PC-9 (cell line): ENCODE measurements around the gene C17orf113. TPM values are rescaled to one million over a fixed set of nuclear protein-coding genes. Genes with fewer than 3 reads are reported as not detected.

ENCODE experiments used
- BruUV-seq: library from RNA; stranded (reverse); fragments of 400-500 nt; replicated peaks from 2 replicates; lab custom pipeline; 2021; lab: Mats Ljungman, UMichigan
- CTCF ChIA-PET: fragments of 300-600 bp; sonication (Branson Sonifier 250); formaldehyde crosslinking; loops from one replicate; lab custom pipeline; 2022; ENCODE audit warnings: antibody characterized with exemption; lab: Charles Lee
- POLR2A ChIA-PET: fragments of 300-600 bp; sonication (Branson Sonifier 250); formaldehyde crosslinking; loops from one replicate; lab custom pipeline; 2022; ENCODE audit warnings: antibody characterized with exemption; ENCODE audit not compliant: unreplicated experiment; lab: Charles Lee
- DNase-seq, 2 experiments: peaks; one replicate each; pipeline versions ENCODE4 v3.0.0 to v3.0.0-alpha.2; 2015 to 2022; ENCODE audit warnings: mixed read lengths in 1 of 2
- H2AFZ ChIP-seq: fragments of 200-600 bp; sonication (generic); 2 replicates; pipeline ENCODE4 v1.8.1; 2017; ENCODE audit warnings: antibody characterized with exemption
- H3F3A ChIP-seq: fragments of 200-600 bp; sonication (generic); 2 replicates; pipeline ENCODE4 v1.8.1; 2017; ENCODE audit warnings: antibody characterized with exemption, mild to moderate bottlenecking, low read depth; ENCODE audit not compliant: insufficient read depth
- H3K27ac ChIP-seq: fragments of 200-600 bp; sonication (generic); 2 replicates; pipeline ENCODE4 v1.6.1; 2016; ENCODE audit warnings: mixed run types
- H3K27me3 ChIP-seq: fragments of 200-600 bp; sonication (generic); 2 replicates; pipeline ENCODE4 v1.6.1; 2016; ENCODE audit warnings: low read depth, mixed run types; ENCODE audit not compliant: insufficient read depth
- H3K36me3 ChIP-seq: fragments of 200-600 bp; sonication (generic); 2 replicates; pipeline ENCODE4 v1.6.1; 2016; ENCODE audit warnings: low read depth, mixed run types
- H3K4me1 ChIP-seq: fragments of 200-600 bp; sonication (generic); replicated peaks from 2 replicates; pipeline ENCODE4 v1.6.1; 2016; ENCODE audit warnings: mixed run types; ENCODE audit not compliant: insufficient read depth
- H3K4me2 ChIP-seq: fragments of 200-600 bp; sonication (generic); 2 replicates; pipeline ENCODE4 v1.6.1; 2017; ENCODE audit warnings: mixed run types
- H3K4me3 ChIP-seq: fragments of 200-600 bp; sonication (generic); 2 replicates; pipeline ENCODE4 v1.6.1; 2016; ENCODE audit warnings: mixed run types
- H3K79me2 ChIP-seq: fragments of 200-600 bp; sonication (generic); 2 replicates; pipeline ENCODE4 v1.6.1; 2017; ENCODE audit warnings: low read depth, mixed run types
- H3K9me2 ChIP-seq: fragments of 200-600 bp; sonication (generic); 2 replicates; pipeline ENCODE4 v1.8.1; 2017; ENCODE audit warnings: mild to moderate bottlenecking; ENCODE audit not compliant: insufficient read depth
- H3K9me3 ChIP-seq: fragments of 200-600 bp; sonication (generic); 2 replicates; pipeline ENCODE4 v1.8.1; 2016; ENCODE audit warnings: low read depth; ENCODE audit not compliant: insufficient read depth
- H4K20me1 ChIP-seq: fragments of 200-600 bp; sonication (generic); 2 replicates; pipeline ENCODE4 v1.8.1; 2017; ENCODE audit not compliant: insufficient read depth
- CTCF ChIP-seq: fragments of 200-600 bp; sonication (generic); conservative IDR thresholded peaks from 2 replicates; pipeline ENCODE4 v1.6.1; 2017; ENCODE audit warnings: mixed run types, antibody characterized with exemption, mild to moderate bottlenecking, moderate library complexity
- EZH2 ChIP-seq: fragments of 200-600 bp; sonication (generic); IDR thresholded peaks from 2 replicates; pipeline ENCODE4 v1.8.0; 2017; ENCODE audit warnings: antibody characterized with exemption, low read depth
- intact Hi-C: fragments of 100-400 bp; cut with micrococcal nuclease; formaldehyde crosslinking; loops from one replicate; pipeline ENCODE4 v1.10.0; 2022; ENCODE audit not compliant: unreplicated experiment
- total RNA-seq: library from RNA; stranded (reverse); gene quantifications from 2 replicates; pipeline ENCODE4 v1.2.3, GENCODE V29; 2021

Gene C17orf113
- total RNA-seq, 1 experiment from 2014 or later, result 3.4 TPM

- ChIA-PET CTCF (no interaction called here), POLR2A (no interaction called here)
- Histone ChIP-seq H3F3A (no peaks in the 10 kb centered on the region), H3K9me3 (no peaks in the 10 kb centered on the region), H3K4me3 (no peak overlapping the region), H3K79me2 (no peaks in the 10 kb centered on the region), H3K36me3 (no peaks in the 10 kb centered on the region), H4K20me1 (no peaks in the 10 kb centered on the region), H3K27me3 (0 out of 2 replicates have a peak, but pooled peaks cover 2% of the 10 kb centered on the region), H3K9me2 (no peaks in the 10 kb centered on the region), H2AFZ (no peak overlapping the region), H3K4me2 (no peak overlapping the region), H3K4me1 (no peaks in the 10 kb centered on the region), H3K27ac (no peak overlapping the region)
- TF ChIP-seq EZH2 (no peak), CTCF (no peak)
- no peak for DNase-seq
- no TSS peak for BruUV-seq
- intact Hi-C loops, result no loop called here
These were observed 9.8 kb upstream of the C17orf113 start for GRCh38 chr17:42060231-42060630.

GRCh38 chr17:42059815-42060214, 9.4 kb upstream of the C17orf113 start:
- no peak for DNase-seq
- Histone ChIP-seq H3K27ac (no peak overlapping the region), H3K79me2 (no peaks in the 10 kb centered on the region), H3F3A (no peaks in the 10 kb centered on the region), H4K20me1 (no peaks in the 10 kb centered on the region), H3K9me3 (no peaks in the 10 kb centered on the region), H3K4me2 (no peak overlapping the region), H3K27me3 (0 out of 2 replicates have a peak, but pooled peaks cover 6% of the 10 kb centered on the region), H3K36me3 (no peaks in the 10 kb centered on the region), H3K9me2 (no peaks in the 10 kb centered on the region), H3K4me3 (no peak overlapping the region), H3K4me1 (no peaks in the 10 kb centered on the region), H2AFZ (no peak overlapping the region)
- intact Hi-C loops, result no loop called here
- no TSS peak for BruUV-seq
- CTCF ChIA-PET, result no interaction called here
- POLR2A ChIA-PET, result no interaction called here
- no peak for TF ChIP-seq CTCF
- TF ChIP-seq EZH2, result no peak

GRCh38 chr17:42058063-42058462, 7.7 kb upstream of the C17orf113 start:
- no peaks in the 10 kb centered on the region for H3K9me2 ChIP-seq
- no peak for DNase-seq
- H3K9me3 ChIP-seq, result no peaks in the 10 kb centered on the region
- H3K79me2 ChIP-seq, result no peaks in the 10 kb centered on the region
- H3K4me2 ChIP-seq, result no peak overlapping the region
- H3F3A ChIP-seq, result no peaks in the 10 kb centered on the region
- ChIA-PET POLR2A (no interaction called here), CTCF (no interaction called here)
- H3K36me3 ChIP-seq, result no peaks in the 10 kb centered on the region
- intact Hi-C loops, result no loop called here
- no peaks in the 10 kb centered on the region for H4K20me1 ChIP-seq
- H3K27ac ChIP-seq, result no peak overlapping the region
- H2AFZ ChIP-seq, result no peak overlapping the region
- no peak overlapping the region for H3K4me3 ChIP-seq
- no TSS peak for BruUV-seq
- peaks cover 20% of the 10 kb centered on the region; the same call in 1 of the 2 replicates for H3K27me3 ChIP-seq
- H3K4me1 ChIP-seq, result no peaks in the 10 kb centered on the region
- TF ChIP-seq CTCF, result no peak
- no peak for TF ChIP-seq EZH2
